ENCODE data around the gene NUDT8. TPM values are rescaled to one million over a fixed set of nuclear protein-coding genes. Genes with fewer than 3 reads are reported as not detected.
"Not testable (repeated sequence)": the region's sequence is repeated elsewhere in the genome, so short reads cannot be mapped to it uniquely, and the experiment has no call there.

NUDT8 gene
- total and polyA plus RNA-seq, 12 donors: 1.9 to 40.6 (median 7.6) TPM

DNA sequence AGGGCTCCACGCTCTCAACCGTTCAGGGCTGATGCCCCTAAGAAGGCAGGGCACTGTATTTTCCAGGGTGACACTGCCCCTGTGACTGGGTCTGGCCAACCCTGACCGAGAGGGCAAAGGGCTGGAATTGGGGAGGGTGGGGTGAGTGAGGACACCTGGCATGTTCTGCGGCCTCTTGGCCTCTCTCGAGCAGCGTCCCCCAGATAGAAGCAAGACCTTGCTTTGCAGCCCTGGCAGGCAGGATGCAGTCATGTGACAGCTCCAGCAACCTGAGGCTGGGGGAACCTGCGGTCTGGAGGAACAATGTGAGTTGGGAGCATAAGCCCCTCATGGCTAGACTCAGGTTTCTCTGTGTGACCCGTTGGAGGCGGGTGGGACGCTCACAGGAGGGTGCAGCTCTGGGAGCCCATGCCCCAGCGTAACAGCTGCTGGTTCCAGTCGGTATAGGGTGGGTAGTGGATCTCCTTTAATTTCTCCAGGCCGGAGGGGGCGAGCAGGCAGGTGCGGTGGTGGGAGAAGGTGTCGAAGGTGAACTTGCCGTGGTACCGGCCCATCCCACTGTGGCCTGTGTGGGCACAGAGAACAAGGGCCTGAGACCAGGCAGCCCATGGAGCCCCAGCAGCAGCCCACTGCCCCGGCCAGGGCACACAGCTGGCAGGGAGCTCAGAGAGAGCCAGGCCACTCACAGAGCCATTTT is 33.2 kb upstream of the NUDT8 start:
- Histone ChIP-seq H3K36me3 (replicated peaks in 1 of 2) (no peaks in the 10 kb centered on the region), H3K9me3 (replicated peaks in 1 of 3) (no peaks in the 10 kb centered on the region), H3K27me3 (no peaks in the 10 kb centered on the region), H3K4me1 (replicated peaks in 1 of 2) (no peaks in the 10 kb centered on the region), H3K4me3 (no peak overlapping the region), H3K27ac (no peak overlapping the region)
- 81 to 84% (median 81%) methylated on average over 10 to 19 of the region's 19 CpGs for WGBS, 4 donors
- no peak for DNase-seq
- TF ChIP-seq, protein P1, sequence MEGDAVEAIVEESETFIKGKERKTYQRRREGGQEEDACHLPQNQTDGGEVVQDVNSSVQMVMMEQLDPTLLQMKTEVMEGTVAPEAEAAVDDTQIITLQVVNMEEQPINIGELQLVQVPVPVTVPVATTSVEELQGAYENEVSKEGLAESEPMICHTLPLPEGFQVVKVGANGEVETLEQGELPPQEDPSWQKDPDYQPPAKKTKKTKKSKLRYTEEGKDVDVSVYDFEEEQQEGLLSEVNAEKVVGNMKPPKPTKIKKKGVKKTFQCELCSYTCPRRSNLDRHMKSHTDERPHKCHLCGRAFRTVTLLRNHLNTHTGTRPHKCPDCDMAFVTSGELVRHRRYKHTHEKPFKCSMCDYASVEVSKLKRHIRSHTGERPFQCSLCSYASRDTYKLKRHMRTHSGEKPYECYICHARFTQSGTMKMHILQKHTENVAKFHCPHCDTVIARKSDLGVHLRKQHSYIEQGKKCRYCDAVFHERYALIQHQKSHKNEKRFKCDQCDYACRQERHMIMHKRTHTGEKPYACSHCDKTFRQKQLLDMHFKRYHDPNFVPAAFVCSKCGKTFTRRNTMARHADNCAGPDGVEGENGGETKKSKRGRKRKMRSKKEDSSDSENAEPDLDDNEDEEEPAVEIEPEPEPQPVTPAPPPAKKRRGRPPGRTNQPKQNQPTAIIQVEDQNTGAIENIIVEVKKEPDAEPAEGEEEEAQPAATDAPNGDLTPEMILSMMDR (IDR thresholded peaks at IDR 0.05): no peak
- TF ChIP-seq POLR2A (IDR thresholded peaks at IDR 0.05): no peak
- intact Hi-C loops (cut with DNase I): no loop called here

GRCh38 chr11:67662142-67662834 is 32.6 kb upstream of the NUDT8 start:
- intact Hi-C loops (cut with DNase I): no loop called here
- H3K27me3 ChIP-seq: no peaks in the 10 kb centered on the region
- no peak overlapping the region for H3K4me3 ChIP-seq
- no peak for TF ChIP-seq POLR2A (IDR thresholded peaks at IDR 0.05)
- TF ChIP-seq, protein P1 (IDR thresholded peaks at IDR 0.05): no peak
- no peaks in the 10 kb centered on the region for H3K4me1 ChIP-seq (replicated peaks in 1 of 2)
- no peaks in the 10 kb centered on the region for H3K36me3 ChIP-seq (replicated peaks in 1 of 2)
- H3K9me3 ChIP-seq (replicated peaks in 1 of 3): no peaks in the 10 kb centered on the region
- H3K27ac ChIP-seq: no peak overlapping the region
- 81 to 90% (median 86%) methylated on average over 9 to 12 of the region's 12 CpGs for WGBS, 4 donors
- no peak for DNase-seq

DNA sequence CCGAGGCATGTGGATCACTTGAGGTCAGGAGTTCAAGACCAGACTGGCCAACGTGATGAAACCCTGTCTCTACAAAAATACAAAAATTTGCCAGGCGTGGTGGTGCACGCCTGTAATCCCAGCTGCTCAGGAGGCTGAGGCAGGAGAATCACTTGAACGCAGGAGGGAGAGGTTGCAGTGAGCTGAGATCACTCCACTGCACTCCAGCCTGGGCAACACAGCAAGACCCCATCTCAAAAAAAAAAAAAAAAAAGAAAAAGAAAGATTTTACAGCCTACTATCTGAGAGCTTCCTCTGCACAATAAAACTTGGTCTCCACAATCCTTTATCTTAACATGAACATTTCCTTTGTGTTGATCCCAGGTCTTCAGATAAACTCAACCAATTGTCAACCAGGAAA is 31.0 kb upstream of the NUDT8 start:
- H3K27ac ChIP-seq; H3K36me3 ChIP-seq (replicated peaks in 1 of 2); H3K9me3 ChIP-seq (replicated peaks in 1 of 3); H3K27me3 ChIP-seq; H3K4me3 ChIP-seq; intact Hi-C loops (cut with DNase I); DNase-seq; H3K4me1 ChIP-seq (replicated peaks in 1 of 2): not testable (repeated sequence)
- 53 to 63% (median 59%) methylated on average over 5 of the region's 5 CpGs for WGBS, 4 donors

- WGBS, 4 donors: 46 to 56% (median 52%) methylated on average over 5 of the region's 5 CpGs
- not testable (repeated sequence) for H3K36me3 ChIP-seq (replicated peaks in 1 of 2); H3K27ac ChIP-seq; H3K9me3 ChIP-seq (replicated peaks in 1 of 3); H3K27me3 ChIP-seq; H3K4me1 ChIP-seq (replicated peaks in 1 of 2); DNase-seq; H3K4me3 ChIP-seq
- intact Hi-C loops (cut with DNase I): loop anchor here in 1 of 2 donors (2.0 kb wide), 1 partner anchor 87 kb away; no protein-coding TSS in a partner anchor
- TF ChIP-seq, protein P1 (IDR thresholded peaks at IDR 0.05): peak in 1 of 6 experiments; percentile 32
These were observed 30.0 kb upstream of the NUDT8 start for GRCh38 chr11:67659651-67660165.

Measured in adrenal gland (tissue), 12 donors.